ENCODE results near the gene INTU.

- TF ChIP-seq JUND (IDR thresholded peaks at IDR 0.05) (no peak), TAF1 (conservative IDR thresholded peaks at IDR 0.05) (no peak)
- TF ChIP-seq, protein P1, sequence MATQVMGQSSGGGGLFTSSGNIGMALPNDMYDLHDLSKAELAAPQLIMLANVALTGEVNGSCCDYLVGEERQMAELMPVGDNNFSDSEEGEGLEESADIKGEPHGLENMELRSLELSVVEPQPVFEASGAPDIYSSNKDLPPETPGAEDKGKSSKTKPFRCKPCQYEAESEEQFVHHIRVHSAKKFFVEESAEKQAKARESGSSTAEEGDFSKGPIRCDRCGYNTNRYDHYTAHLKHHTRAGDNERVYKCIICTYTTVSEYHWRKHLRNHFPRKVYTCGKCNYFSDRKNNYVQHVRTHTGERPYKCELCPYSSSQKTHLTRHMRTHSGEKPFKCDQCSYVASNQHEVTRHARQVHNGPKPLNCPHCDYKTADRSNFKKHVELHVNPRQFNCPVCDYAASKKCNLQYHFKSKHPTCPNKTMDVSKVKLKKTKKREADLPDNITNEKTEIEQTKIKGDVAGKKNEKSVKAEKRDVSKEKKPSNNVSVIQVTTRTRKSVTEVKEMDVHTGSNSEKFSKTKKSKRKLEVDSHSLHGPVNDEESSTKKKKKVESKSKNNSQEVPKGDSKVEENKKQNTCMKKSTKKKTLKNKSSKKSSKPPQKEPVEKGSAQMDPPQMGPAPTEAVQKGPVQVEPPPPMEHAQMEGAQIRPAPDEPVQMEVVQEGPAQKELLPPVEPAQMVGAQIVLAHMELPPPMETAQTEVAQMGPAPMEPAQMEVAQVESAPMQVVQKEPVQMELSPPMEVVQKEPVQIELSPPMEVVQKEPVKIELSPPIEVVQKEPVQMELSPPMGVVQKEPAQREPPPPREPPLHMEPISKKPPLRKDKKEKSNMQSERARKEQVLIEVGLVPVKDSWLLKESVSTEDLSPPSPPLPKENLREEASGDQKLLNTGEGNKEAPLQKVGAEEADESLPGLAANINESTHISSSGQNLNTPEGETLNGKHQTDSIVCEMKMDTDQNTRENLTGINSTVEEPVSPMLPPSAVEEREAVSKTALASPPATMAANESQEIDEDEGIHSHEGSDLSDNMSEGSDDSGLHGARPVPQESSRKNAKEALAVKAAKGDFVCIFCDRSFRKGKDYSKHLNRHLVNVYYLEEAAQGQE (IDR thresholded peaks at IDR 0.05), result no peak
Observed at GRCh38 chr4:127687580-127687979, 54.8 kb downstream of the INTU start.
